ENCODE measurements around the gene PAAF1. TPM values are rescaled to one million over a fixed set of nuclear protein-coding genes. Genes with fewer than 3 reads are reported as not detected.
A peak's percentile ranks its signal among the peaks of the same experiment; 100 is the strongest.

The PAAF1 gene
- total and polyA plus RNA-seq, 2 of the 13 experiments (the other 11 are each of a cell fraction or from before 2014, with no cell fraction given), result 13.5 to 28.8 TPM

DNA sequence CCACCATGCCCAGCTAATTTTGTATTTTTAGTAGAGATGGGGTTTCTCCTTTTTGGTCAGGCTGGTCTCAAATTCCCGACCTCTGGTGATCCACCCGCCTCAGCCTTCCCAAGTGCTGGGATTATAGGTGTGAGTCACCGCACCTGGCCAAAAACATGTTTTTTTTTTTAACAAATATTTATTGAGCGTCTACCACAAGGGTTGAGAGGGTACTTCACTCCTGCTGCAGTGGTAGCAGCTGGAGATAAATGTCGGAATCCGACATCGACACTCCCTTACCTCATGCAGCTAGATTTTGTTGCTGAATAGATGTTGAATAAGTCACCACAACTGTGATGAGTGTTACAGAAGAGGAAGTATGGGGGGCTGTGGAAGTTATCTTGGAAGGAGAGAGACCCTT is 75.0 kb downstream of the PAAF1 start (continued):
- TF ChIP-seq, protein P1, sequence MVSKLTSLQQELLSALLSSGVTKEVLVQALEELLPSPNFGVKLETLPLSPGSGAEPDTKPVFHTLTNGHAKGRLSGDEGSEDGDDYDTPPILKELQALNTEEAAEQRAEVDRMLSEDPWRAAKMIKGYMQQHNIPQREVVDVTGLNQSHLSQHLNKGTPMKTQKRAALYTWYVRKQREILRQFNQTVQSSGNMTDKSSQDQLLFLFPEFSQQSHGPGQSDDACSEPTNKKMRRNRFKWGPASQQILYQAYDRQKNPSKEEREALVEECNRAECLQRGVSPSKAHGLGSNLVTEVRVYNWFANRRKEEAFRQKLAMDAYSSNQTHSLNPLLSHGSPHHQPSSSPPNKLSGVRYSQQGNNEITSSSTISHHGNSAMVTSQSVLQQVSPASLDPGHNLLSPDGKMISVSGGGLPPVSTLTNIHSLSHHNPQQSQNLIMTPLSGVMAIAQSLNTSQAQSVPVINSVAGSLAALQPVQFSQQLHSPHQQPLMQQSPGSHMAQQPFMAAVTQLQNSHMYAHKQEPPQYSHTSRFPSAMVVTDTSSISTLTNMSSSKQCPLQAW (CRISPR knock-in tag; IDR thresholded peaks at IDR 0.05), result 0 out of 2 replicates have a peak, but pooled peaks have one; percentile 14
- no peak for TF ChIP-seq ZKSCAN1 (IDR thresholded peaks at IDR 0.05; ENCODE audit: low read length)
- TF ChIP-seq MTF2 (CRISPR knock-in tag; IDR thresholded peaks at IDR 0.05; ENCODE audit: borderline replicate concordance), result no peak
- TF ChIP-seq, protein P2, sequence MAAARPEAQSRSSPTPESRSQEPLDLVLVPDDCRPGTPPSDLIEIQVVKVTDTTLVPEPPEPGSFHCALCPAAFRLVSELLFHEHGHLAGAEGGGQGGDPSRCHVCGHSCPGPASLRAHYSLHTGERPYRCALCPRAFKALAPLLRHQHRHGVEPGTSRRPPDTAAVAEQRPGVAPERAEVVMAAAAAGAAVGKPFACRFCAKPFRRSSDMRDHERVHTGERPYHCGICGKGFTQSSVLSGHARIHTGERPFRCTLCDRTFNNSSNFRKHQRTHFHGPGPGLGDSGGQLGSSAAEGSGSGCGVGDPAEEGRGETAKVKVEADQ (CRISPR knock-in tag; IDR thresholded peaks at IDR 0.05; ENCODE audit: borderline replicate concordance), result no peak
- TF ChIP-seq ZNF713 (CRISPR knock-in tag; IDR thresholded peaks at IDR 0.05), result no peak
- TF ChIP-seq SUZ12 (IDR thresholded peaks at IDR 0.05; ENCODE audit: low read depth, low read length), result no peak
- no peak for TF ChIP-seq HOMEZ (CRISPR knock-in tag; IDR thresholded peaks at IDR 0.05; ENCODE audit: low read depth)
- no peak for TF ChIP-seq ZGPAT (CRISPR knock-in tag; IDR thresholded peaks at IDR 0.05)
- TF ChIP-seq ZNF772 (CRISPR knock-in tag; IDR thresholded peaks at IDR 0.05), result 0 out of 2 replicates have a peak, but pooled peaks have one; percentile 23
- TF ChIP-seq ZIK1 (CRISPR knock-in tag; IDR thresholded peaks at IDR 0.05; ENCODE audit: borderline replicate concordance, low read depth), result no peak
- TF ChIP-seq, protein P3, sequence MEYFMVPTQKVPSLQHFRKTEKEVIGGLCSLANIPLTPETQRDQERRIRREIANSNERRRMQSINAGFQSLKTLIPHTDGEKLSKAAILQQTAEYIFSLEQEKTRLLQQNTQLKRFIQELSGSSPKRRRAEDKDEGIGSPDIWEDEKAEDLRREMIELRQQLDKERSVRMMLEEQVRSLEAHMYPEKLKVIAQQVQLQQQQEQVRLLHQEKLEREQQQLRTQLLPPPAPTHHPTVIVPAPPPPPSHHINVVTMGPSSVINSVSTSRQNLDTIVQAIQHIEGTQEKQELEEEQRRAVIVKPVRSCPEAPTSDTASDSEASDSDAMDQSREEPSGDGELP (IDR thresholded peaks at IDR 0.05; ENCODE audit: borderline replicate concordance, low read depth), result peak; percentile 12; the same call in 1 of the 2 replicates
- TF ChIP-seq RBM39 (IDR thresholded peaks at IDR 0.05; ENCODE audit: low read depth, low read length, poor library complexity, severe bottlenecking), result no peak
- TF ChIP-seq ZNF430 (CRISPR knock-in tag; IDR thresholded peaks at IDR 0.05), result no peak
- TF ChIP-seq ZNF331 (CRISPR knock-in tag; IDR thresholded peaks at IDR 0.05), result no peak
- no peak for TF ChIP-seq ZNF577 (CRISPR knock-in tag; IDR thresholded peaks at IDR 0.05; ENCODE audit: borderline replicate concordance, low read depth)
- TF ChIP-seq ZNF468 (CRISPR knock-in tag; IDR thresholded peaks at IDR 0.05), result no peak
- no peak for TF ChIP-seq HES4 (CRISPR knock-in tag; IDR thresholded peaks at IDR 0.05; ENCODE audit: borderline replicate concordance)
- no peak for TF ChIP-seq ATM (IDR thresholded peaks at IDR 0.05; ENCODE audit: borderline replicate concordance)
- TF ChIP-seq ZNF644 (CRISPR knock-in tag; IDR thresholded peaks at IDR 0.05; ENCODE audit: low read depth), result 0 out of 2 replicates have a peak, but pooled peaks have one; percentile 2
